ENCODE measurements around the gene HLA-DOB.
A peak's percentile ranks its signal among the peaks of the same experiment; 100 is the strongest.

The HLA-DOB gene

DNA sequence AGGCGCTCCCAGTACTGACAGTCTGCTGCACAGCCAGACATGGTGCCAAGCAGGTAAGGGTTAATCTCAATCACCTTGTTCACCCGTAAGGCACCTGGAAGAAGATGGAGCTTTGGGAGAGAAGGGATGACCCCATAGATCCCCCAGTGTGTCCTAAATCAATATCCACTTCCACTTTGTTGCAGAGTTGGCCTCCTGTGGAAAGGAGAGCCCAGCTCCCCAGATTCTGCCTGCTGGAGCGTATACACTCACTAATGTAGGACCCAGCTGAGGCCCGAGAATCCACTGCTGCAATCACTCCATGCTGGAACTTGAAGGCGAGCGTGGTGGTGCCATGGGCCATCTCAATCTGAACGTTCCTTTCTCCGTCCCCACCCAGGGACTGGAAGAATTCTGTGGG lies 25.9 kb upstream of the HLA-DOB start:
- H3K36me3 ChIP-seq (ENCODE audit: insufficient read depth, low read length) = no peaks in the 10 kb centered on the region
- WGBS = 92% methylated on average over 8 of the region's 8 CpGs
- no peak overlapping the region for H3K27ac ChIP-seq (ENCODE audit: low read depth, low read length)
- no peak overlapping the region for H3K4me3 ChIP-seq (ENCODE audit: low read length)
- H3K4me1 ChIP-seq (ENCODE audit: insufficient read depth, low read length) = peaks cover 3% of the 10 kb centered on the region; the same call in 1 of the 2 replicates
- no peaks in the 10 kb centered on the region for H3K9me3 ChIP-seq (ENCODE audit: insufficient read depth, low read depth, low read length)
- peaks cover 54% of the 10 kb centered on the region for H3K27me3 ChIP-seq (ENCODE audit: insufficient read depth, low read length)
- H3K9ac ChIP-seq (ENCODE audit: low read depth, low read length) = no peak overlapping the region

DNA sequence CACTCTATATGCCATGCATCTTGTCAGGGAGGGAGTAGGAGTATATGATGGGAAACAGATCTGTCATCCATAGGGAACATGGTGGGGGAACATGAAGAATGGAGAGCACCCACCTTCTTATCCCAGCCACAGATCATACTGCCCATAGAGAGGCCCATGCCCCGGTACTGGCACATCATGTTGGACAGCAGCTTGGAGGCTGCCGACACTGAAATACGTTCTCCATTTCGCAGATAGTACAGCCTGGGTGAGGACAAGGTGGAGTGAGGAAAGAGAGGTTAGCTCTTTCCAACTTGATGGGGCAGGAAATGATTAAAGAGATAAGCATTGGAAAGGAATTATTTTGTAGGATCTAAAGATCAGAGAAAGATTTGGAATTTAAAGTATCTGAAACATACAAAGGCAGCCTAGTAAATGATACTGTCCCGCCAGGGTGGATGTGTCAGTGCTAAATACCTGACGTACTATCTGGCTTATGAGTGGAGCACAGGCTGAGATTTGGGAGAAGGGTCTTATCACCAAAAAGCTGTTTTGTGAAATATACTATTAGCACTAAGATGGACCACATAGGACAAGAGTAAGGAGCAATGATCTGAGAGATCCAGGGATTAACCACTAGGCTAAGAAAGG lies 25.3 kb upstream of the HLA-DOB start:
- Histone ChIP-seq H3K27ac (ENCODE audit: low read depth, low read length) (no peak overlapping the region), H3K9ac (ENCODE audit: low read depth, low read length) (no peak overlapping the region), H3K4me1 (ENCODE audit: insufficient read depth, low read length) (peaks cover 5% of the 10 kb centered on the region; the same call in 1 of the 2 replicates), H3K27me3 (ENCODE audit: insufficient read depth, low read length) (peaks cover 58% of the 10 kb centered on the region), H3K36me3 (ENCODE audit: insufficient read depth, low read length) (no peaks in the 10 kb centered on the region), H3K9me3 (ENCODE audit: insufficient read depth, low read depth, low read length) (no peaks in the 10 kb centered on the region), H3K4me3 (ENCODE audit: low read length) (no peak overlapping the region)
- 91% methylated on average over 6 of the region's 6 CpGs for WGBS

- WGBS = 93% methylated on average over 9 of the region's 9 CpGs
- H3K9ac ChIP-seq (ENCODE audit: low read depth, low read length) = no peak overlapping the region
- no peaks in the 10 kb centered on the region for H3K36me3 ChIP-seq (ENCODE audit: insufficient read depth, low read length)
- H3K4me3 ChIP-seq (ENCODE audit: low read length) = no peak overlapping the region
- H3K4me1 ChIP-seq (ENCODE audit: insufficient read depth, low read length) = peaks cover 5% of the 10 kb centered on the region; the same call in 1 of the 2 replicates
- H3K27me3 ChIP-seq (ENCODE audit: insufficient read depth, low read length) = peaks cover 60% of the 10 kb centered on the region
- H3K9me3 ChIP-seq (ENCODE audit: insufficient read depth, low read depth, low read length) = no peaks in the 10 kb centered on the region
- H3K27ac ChIP-seq (ENCODE audit: low read depth, low read length) = no peak overlapping the region
These were observed 23.9 kb upstream of the HLA-DOB start for GRCh38 chr6:32840604-32841246.

GRCh38 chr6:32839356-32839755 lies 22.6 kb upstream of the HLA-DOB start:
- H3K27ac ChIP-seq (ENCODE audit: low read depth, low read length) = no peak overlapping the region
- H3K9ac ChIP-seq (ENCODE audit: low read depth, low read length) = no peak overlapping the region
- H3K9me3 ChIP-seq (ENCODE audit: insufficient read depth, low read depth, low read length) = no peaks in the 10 kb centered on the region
- 93% methylated on average over 15 of the region's 15 CpGs for WGBS
- no peaks in the 10 kb centered on the region; the same call in 1 of the 2 replicates for H3K36me3 ChIP-seq (ENCODE audit: insufficient read depth, low read length)
- peaks cover 5% of the 10 kb centered on the region; the same call in 1 of the 2 replicates for H3K4me1 ChIP-seq (ENCODE audit: insufficient read depth, low read length)
- H3K4me3 ChIP-seq (ENCODE audit: low read length) = no peak overlapping the region
- peaks cover 51% of the 10 kb centered on the region for H3K27me3 ChIP-seq (ENCODE audit: insufficient read depth, low read length)

DNA sequence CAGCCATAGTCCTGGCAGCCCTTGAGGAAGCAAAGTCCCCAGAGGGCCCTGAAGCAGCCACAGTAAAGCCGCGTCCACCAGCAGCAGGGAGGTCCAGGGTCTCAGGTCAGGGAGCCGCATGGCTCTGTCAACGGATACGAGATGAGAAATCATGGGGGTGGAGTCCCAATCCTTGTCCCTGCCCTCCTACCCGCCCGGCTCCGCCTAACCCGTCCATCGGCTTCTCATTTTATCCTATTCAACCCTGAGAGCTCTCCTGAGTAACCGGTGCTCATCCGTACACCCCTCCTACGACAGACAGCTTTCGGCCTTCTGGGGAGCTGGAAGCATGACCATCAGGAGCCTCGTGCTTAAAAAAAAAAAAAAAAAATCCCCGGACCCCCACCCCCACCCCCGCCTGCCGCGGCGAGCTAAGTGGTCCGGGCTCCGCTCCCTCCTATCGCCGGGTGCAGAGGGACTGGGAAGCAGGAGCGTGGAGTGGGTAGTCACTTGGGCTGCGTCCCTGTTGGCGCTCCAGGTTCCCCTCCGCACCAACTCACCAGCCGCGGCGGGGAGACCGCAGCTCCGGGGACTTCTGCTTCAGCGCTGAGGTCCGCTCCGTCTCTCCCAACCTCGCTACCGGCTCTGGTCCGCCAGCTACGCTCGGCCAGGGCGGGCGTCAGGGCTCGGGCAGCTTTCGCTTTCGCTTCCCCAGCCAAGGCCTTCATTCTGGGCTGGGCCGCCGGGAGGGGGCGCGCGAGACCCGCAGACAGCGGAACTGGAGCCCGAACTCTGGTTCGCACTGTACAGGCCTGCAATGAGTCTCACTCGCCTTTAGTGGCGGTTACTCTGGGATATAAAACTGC lies 21.5 kb upstream of the HLA-DOB start, which contains the start of gene TAP2:
Gene TAP2, minus strand, starts transcription at position 626 of the 845 bp plus-strand sequence. Its CDS starts 506 bp downstream, at position 120.
- H3K27ac ChIP-seq (ENCODE audit: low read depth, low read length) = no peak within 1 kb of the TSS
- H3K27me3 ChIP-seq (ENCODE audit: insufficient read depth, low read length) = peaks cover 41% of the 10 kb centered on the region
- peak within 1 kb of the TSS; percentile 74 for H3K9ac ChIP-seq (ENCODE audit: low read depth, low read length)
- H3K4me3 ChIP-seq (ENCODE audit: low read length) = peak within 1 kb of the TSS; percentile 89
- H3K4me1 ChIP-seq (ENCODE audit: insufficient read depth, low read length) = peaks cover 5% of the 10 kb centered on the region; the same call in 1 of the 2 replicates
- H3K9me3 ChIP-seq (ENCODE audit: insufficient read depth, low read depth, low read length) = no peaks in the 10 kb centered on the region
- WGBS = under 1% methylated on average over 50 of the region's 57 CpGs
- H3K36me3 ChIP-seq (ENCODE audit: insufficient read depth, low read length) = no peaks in the 10 kb centered on the region; the same call in 1 of the 2 replicates

DNA sequence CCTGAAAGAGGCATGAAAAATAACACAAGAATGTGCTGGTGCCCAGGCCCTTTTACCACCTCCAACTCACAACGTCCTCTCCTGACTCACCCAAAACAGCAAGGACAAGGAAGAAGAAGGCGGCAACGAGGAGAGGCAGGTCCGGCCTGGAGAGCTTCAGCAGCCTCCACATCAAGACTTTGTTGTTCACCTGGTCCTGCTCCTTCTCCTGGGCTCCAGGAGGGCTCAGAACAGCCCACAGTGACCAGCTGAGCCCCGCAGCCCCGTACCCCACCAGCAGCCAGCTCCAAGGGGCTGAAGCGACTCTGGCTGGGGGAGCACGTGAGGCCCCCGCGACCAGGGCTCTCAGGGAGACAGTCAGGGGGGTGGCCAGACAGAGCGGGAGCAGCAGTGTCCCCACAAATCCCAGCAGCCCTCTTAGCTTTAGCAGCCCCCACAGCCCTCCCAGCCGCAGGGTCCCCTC lies 20.9 kb upstream of the HLA-DOB start:
- Histone ChIP-seq H3K27me3 (ENCODE audit: insufficient read depth, low read length) (peaks cover 34% of the 10 kb centered on the region), H3K27ac (ENCODE audit: low read depth, low read length) (no peak overlapping the region), H3K36me3 (ENCODE audit: insufficient read depth, low read length) (no peaks in the 10 kb centered on the region; the same call in 1 of the 2 replicates), H3K9ac (ENCODE audit: low read depth, low read length) (peak overlapping the region; percentile 29), H3K9me3 (ENCODE audit: insufficient read depth, low read depth, low read length) (no peaks in the 10 kb centered on the region), H3K4me3 (ENCODE audit: low read length) (peak overlapping the region; percentile 89), H3K4me1 (ENCODE audit: insufficient read depth, low read length) (0 out of 2 replicates have a peak, but pooled peaks cover 3% of the 10 kb centered on the region)
- 58% methylated on average over 12 of the region's 12 CpGs for WGBS

DNA sequence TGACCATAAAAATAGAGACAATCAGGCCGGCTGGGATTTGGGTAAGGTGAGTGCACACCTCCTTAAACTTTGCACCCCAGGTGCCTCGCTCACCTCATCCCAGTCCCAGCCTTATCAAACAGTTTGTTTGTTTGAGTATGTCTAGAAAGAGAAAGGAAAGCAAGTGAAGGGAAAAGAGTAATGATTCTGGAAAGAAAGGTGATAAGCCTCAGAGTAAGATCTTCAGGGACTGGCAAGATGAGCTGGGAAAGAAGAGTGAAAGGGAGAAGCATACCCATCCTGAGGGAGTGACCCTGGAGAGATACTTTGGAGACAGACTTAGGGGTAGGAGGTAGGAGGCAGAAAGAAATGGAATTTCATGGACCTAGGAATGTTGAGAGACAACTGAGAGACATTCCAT lies 20.1 kb upstream of the HLA-DOB start:
- H3K9me3 ChIP-seq (ENCODE audit: insufficient read depth, low read depth, low read length) = no peaks in the 10 kb centered on the region
- H3K36me3 ChIP-seq (ENCODE audit: insufficient read depth, low read length) = no peaks in the 10 kb centered on the region; the same call in 1 of the 2 replicates
- H3K4me3 ChIP-seq (ENCODE audit: low read length) = no peak overlapping the region
- H3K9ac ChIP-seq (ENCODE audit: low read depth, low read length) = no peak overlapping the region
- 100% methylated on average over 1 of the region's 2 CpGs for WGBS
- H3K4me1 ChIP-seq (ENCODE audit: insufficient read depth, low read length) = 0 out of 2 replicates have a peak, but pooled peaks cover 3% of the 10 kb centered on the region
- H3K27ac ChIP-seq (ENCODE audit: low read depth, low read length) = no peak overlapping the region
- H3K27me3 ChIP-seq (ENCODE audit: insufficient read depth, low read length) = peaks cover 26% of the 10 kb centered on the region

DNA sequence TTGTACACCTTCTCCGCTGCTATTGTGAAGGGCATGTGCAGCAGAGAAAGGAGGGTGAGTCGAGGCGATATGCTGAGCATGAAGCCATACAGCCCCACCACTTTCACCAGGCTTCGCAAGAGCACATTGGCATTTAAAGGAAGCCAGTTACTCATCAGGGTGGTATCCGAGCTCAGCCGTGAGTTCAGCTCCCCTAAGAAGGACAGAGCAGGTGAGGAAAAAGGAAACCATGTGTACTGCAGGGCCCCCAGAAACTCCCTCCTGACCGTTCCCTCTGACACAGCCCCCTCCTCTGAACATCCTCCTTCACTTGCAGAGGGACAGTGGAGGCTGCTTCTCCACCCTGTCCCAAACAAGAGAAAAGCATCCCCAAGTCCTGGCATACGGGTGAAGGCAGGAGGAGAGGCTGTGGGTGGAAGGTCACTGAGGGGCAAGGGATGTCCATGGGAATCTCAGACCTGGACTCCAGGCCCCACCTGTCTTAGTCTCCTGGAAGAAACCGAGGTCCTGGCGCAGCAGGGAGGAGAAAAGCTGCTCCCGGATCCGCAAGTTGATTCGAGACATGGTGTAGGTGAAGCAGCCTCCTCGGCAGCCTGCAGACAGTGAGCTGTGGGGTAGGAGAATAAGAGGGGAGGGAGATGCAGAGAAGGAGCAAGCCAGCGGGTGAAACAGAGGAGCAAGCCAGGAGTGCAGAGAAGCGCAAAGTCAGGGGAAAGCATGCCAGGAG lies 18.5 kb upstream of the HLA-DOB start:
- 89% methylated on average over 16 of the region's 16 CpGs for WGBS
- H3K9me3 ChIP-seq (ENCODE audit: insufficient read depth, low read depth, low read length) = no peaks in the 10 kb centered on the region
- 0 out of 2 replicates have a peak, but pooled peaks cover 3% of the 10 kb centered on the region for H3K4me1 ChIP-seq (ENCODE audit: insufficient read depth, low read length)

GRCh38 chr6:32833664-32834063 lies 16.9 kb upstream of the HLA-DOB start:
- H3K27me3 ChIP-seq (ENCODE audit: insufficient read depth, low read length) = peaks cover 15% of the 10 kb centered on the region
- H3K9ac ChIP-seq (ENCODE audit: low read depth, low read length) = no peak overlapping the region
- no peaks in the 10 kb centered on the region; the same call in 1 of the 2 replicates for H3K36me3 ChIP-seq (ENCODE audit: insufficient read depth, low read length)
- 0 out of 2 replicates have a peak, but pooled peaks cover 3% of the 10 kb centered on the region for H3K4me1 ChIP-seq (ENCODE audit: insufficient read depth, low read length)
- no peak overlapping the region for H3K27ac ChIP-seq (ENCODE audit: low read depth, low read length)
- 96% methylated on average over 5 of the region's 5 CpGs for WGBS
- H3K9me3 ChIP-seq (ENCODE audit: insufficient read depth, low read depth, low read length) = no peaks in the 10 kb centered on the region
- H3K4me3 ChIP-seq (ENCODE audit: low read length) = no peak overlapping the region

More for the DNA sequence above, 18.5 kb upstream of the HLA-DOB start:
- no peak overlapping the region for H3K27ac ChIP-seq (ENCODE audit: low read depth, low read length)
- no peaks in the 10 kb centered on the region; the same call in 1 of the 2 replicates for H3K36me3 ChIP-seq (ENCODE audit: insufficient read depth, low read length)
- H3K27me3 ChIP-seq (ENCODE audit: insufficient read depth, low read length) = peaks cover 20% of the 10 kb centered on the region
- H3K9ac ChIP-seq (ENCODE audit: low read depth, low read length) = no peak overlapping the region
- no peak overlapping the region for H3K4me3 ChIP-seq (ENCODE audit: low read length)

GRCh38 chr6:32832535-32832934 lies 15.7 kb upstream of the HLA-DOB start:
- Histone ChIP-seq H3K4me3 (ENCODE audit: low read length) (no peak overlapping the region), H3K27ac (ENCODE audit: low read depth, low read length) (no peak overlapping the region), H3K9ac (ENCODE audit: low read depth, low read length) (no peak overlapping the region), H3K27me3 (ENCODE audit: insufficient read depth, low read length) (peaks cover 11% of the 10 kb centered on the region), H3K36me3 (ENCODE audit: insufficient read depth, low read length) (no peaks in the 10 kb centered on the region; the same call in 1 of the 2 replicates), H3K4me1 (ENCODE audit: insufficient read depth, low read length) (0 out of 2 replicates have a peak, but pooled peaks cover 2% of the 10 kb centered on the region), H3K9me3 (ENCODE audit: insufficient read depth, low read depth, low read length) (no peaks in the 10 kb centered on the region)
- 92% methylated on average over 13 of the region's 13 CpGs for WGBS
